HG03045 (cell line): ENCODE results near the gene ZIC4.

Experiments
- ATAC-seq: cut with Tn5 transposase; IDR thresholded peaks from one replicate; pipeline ENCODE4 v1.9.1; 2021; ENCODE audit warnings: mild to moderate bottlenecking, moderate library complexity; ENCODE audit not compliant: unreplicated experiment

Gene ZIC4

GRCh38 chr3:147406028-147406931 lies at the start of gene ZIC4:
Gene ZIC4, minus strand, starts transcription at chr3:147406543. Its CDS starts 3,746 bp downstream, at chr3:147402797.
- no peak for ATAC-seq

- ATAC-seq, result no peak
These were observed 43.3 kb upstream of the ZIC4 start for GRCh38 chr3:147449669-147450068.

GRCh38 chr3:147447224-147447623 lies 40.9 kb upstream of the ZIC4 start:
- ATAC-seq, result no peak

- ATAC-seq, result no peak
These were observed 25.4 kb upstream of the ZIC4 start for GRCh38 chr3:147431751-147432150.

- ATAC-seq, result no peak
These were observed 22.4 kb upstream of the ZIC4 start for GRCh38 chr3:147428754-147429153.

- ATAC-seq, result no peak
These were observed 22.0 kb upstream of the ZIC4 start for GRCh38 chr3:147428326-147428725.

- ATAC-seq, result no peak
These were observed 21.4 kb upstream of the ZIC4 start for GRCh38 chr3:147427746-147428145.

GRCh38 chr3:147426931-147427330 lies 20.6 kb upstream of the ZIC4 start:
- no peak for ATAC-seq

GRCh38 chr3:147425388-147425850 lies 19.1 kb upstream of the ZIC4 start:
- ATAC-seq, result no peak

- ATAC-seq, result no peak
These were observed 18.4 kb upstream of the ZIC4 start for GRCh38 chr3:147424581-147425387.

GRCh38 chr3:147423798-147424580 lies 17.6 kb upstream of the ZIC4 start:
- ATAC-seq, result no peak

GRCh38 chr3:147423537-147423797 lies 17.1 kb upstream of the ZIC4 start:
- ATAC-seq, result no peak

- ATAC-seq, result no peak
These were observed 16.5 kb upstream of the ZIC4 start for GRCh38 chr3:147422601-147423536.

GRCh38 chr3:147422196-147422595 lies 15.9 kb upstream of the ZIC4 start:
- ATAC-seq, result no peak

GRCh38 chr3:147421184-147421912 lies 15.0 kb upstream of the ZIC4 start:
- ATAC-seq, result no peak

- no peak for ATAC-seq
These were observed 14.2 kb upstream of the ZIC4 start for GRCh38 chr3:147420353-147421183.

- no peak for ATAC-seq
These were observed 13.5 kb upstream of the ZIC4 start for GRCh38 chr3:147419781-147420224.
